Keratinocyte (primary cell): ENCODE measurements around the gene DIAPH3. TPM values are rescaled to one million over a fixed set of nuclear protein-coding genes. Genes with fewer than 3 reads are reported as not detected.

Experiments
- DNase-seq: peaks from one replicate; pipeline ENCODE4 v3.0.0-alpha.2; 2011; ENCODE audit warnings: low read depth, missing footprints, low spot score
- FAIRE-seq: peaks from 2 replicates; lab custom pipeline; 2011; peaks lifted over from hg19 to GRCh38; lab: Jason Lieb, UNC
- H2AFZ ChIP-seq: 2 replicates; pipeline ENCODE4 v1.6.0; 2012; ENCODE audit warnings: low read length, control low read depth, inconsistent platforms; ENCODE audit not compliant: control insufficient read depth
- H3K27ac ChIP-seq: 2 replicates; pipeline ENCODE4 v1.5.1; 2011; ENCODE audit warnings: low read length; ENCODE audit not compliant: control insufficient read depth, insufficient read depth
- H3K27me3 ChIP-seq: 3 replicates; pipeline ENCODE4 v1.6.0; 2011; ENCODE audit warnings: low read length; ENCODE audit not compliant: control insufficient read depth, insufficient read depth; ENCODE audit errors: extremely low read depth
- H3K36me3 ChIP-seq, 2 experiments: 2 replicates in 1 of 2; 3 replicates in 1 of 2; pipeline ENCODE4 v1.5.1; 2011; ENCODE audit warnings: low read length in 2 of 2, mild to moderate bottlenecking in 1 of 2; ENCODE audit not compliant: control insufficient read depth in 2 of 2, insufficient read depth in 2 of 2; ENCODE audit errors: extremely low read depth in 1 of 2
- H3K4me1 ChIP-seq: 3 replicates; pipeline ENCODE4 v1.5.1; 2011; ENCODE audit warnings: low read length; ENCODE audit not compliant: control insufficient read depth, insufficient read depth; ENCODE audit errors: extremely low read depth
- H3K4me2 ChIP-seq: 3 replicates; pipeline ENCODE4 v1.6.0; 2011; ENCODE audit warnings: low read depth, low read length; ENCODE audit not compliant: control insufficient read depth, insufficient read depth; ENCODE audit errors: extremely low read depth
- H3K4me3 ChIP-seq, 3 experiments: fragments of 200-600 bp in 1 of 3; sonication (generic) in 1 of 3; 2 replicates in 2 of 3; 3 replicates in 1 of 3; pipeline ENCODE4 v1.5.1; 2011 to 2016; ENCODE audit warnings: low read length in 3 of 3, mild to moderate bottlenecking in 3 of 3, control low read depth in 2 of 3, inconsistent platforms in 1 of 3, low read depth in 1 of 3, mixed read lengths in 1 of 3, mixed run types in 1 of 3, moderate library complexity in 1 of 3; ENCODE audit not compliant: control insufficient read depth in 2 of 3, insufficient read depth in 2 of 3; ENCODE audit errors: extremely low read depth in 1 of 3
- H3K79me2 ChIP-seq: 2 replicates; pipeline ENCODE4 v1.6.0; 2012; ENCODE audit warnings: low read length; ENCODE audit not compliant: control insufficient read depth, insufficient read depth
- H3K9ac ChIP-seq: 3 replicates; pipeline ENCODE4 v1.6.0; 2011; ENCODE audit warnings: low read length; ENCODE audit not compliant: control insufficient read depth, insufficient read depth; ENCODE audit errors: extremely low read depth
- H3K9me1 ChIP-seq: 3 replicates; pipeline ENCODE4 v1.6.0; 2011; ENCODE audit warnings: low read length; ENCODE audit not compliant: control insufficient read depth, insufficient read depth; ENCODE audit errors: extremely low read depth
- H3K9me3 ChIP-seq: 2 replicates; pipeline ENCODE4 v1.5.1; 2012; ENCODE audit warnings: low read depth, low read length; ENCODE audit not compliant: control insufficient read depth
- H4K20me1 ChIP-seq: 3 replicates; pipeline ENCODE4 v1.6.0; 2011; ENCODE audit warnings: low read length; ENCODE audit not compliant: control insufficient read depth, insufficient read depth; ENCODE audit errors: extremely low read depth
- EZH2 ChIP-seq: IDR thresholded peaks from one replicate; pipeline ENCODE4 v1.6.1; 2012; ENCODE audit warnings: inconsistent platforms, mild to moderate bottlenecking, low read length, moderate library complexity
- dilution Hi-C: fragments of 300-500 bp; cut with MboI; formaldehyde crosslinking; loops from one replicate; pipeline ENCODE4 v1.7.0; 2020; ENCODE audit warnings: low sequenced_read_pairs; ENCODE audit not compliant: extremely low pct_ligation_motif_present
- polyA plus RNA-seq, 5 experiments: library from polyadenylated mRNA; depleted of rRNA in 3 of 5; stranded (reverse) in 3 of 5; stranded (forward) in 1 of 5; unstranded in 1 of 5; fragments of >200 nt; gene quantifications; 1 replicate in 1 of 5; 2 replicates in 3 of 5; 3 replicates in 1 of 5; pipeline versions ENCODE4 v1.2.1 to v1.2.3, GENCODE V29; 2011 to 2012; ENCODE audit warnings: missing spikeins in 2 of 5, low read depth in 1 of 5, low replicate concordance in 1 of 5
- TF ChIP-seq, protein P1 (sequence below), 3 experiments: IDR thresholded peaks in 1 of 3; conservative IDR thresholded peaks in 1 of 3; optimal IDR thresholded peaks in 1 of 3; 2 replicates in 2 of 3; 3 replicates in 1 of 3; pipeline versions ENCODE3 to v1.5.1; 2011; ENCODE audit warnings: low read length in 3 of 3, mild to moderate bottlenecking in 3 of 3, moderate library complexity in 2 of 3, control low read depth in 1 of 3, inconsistent platforms in 1 of 3; ENCODE audit not compliant: insufficient read depth in 2 of 3; ENCODE audit errors: extremely low read depth in 1 of 3

DIAPH3 gene
- polyA plus RNA-seq, 1 donor (not counting 4 experiments of a cell fraction or from before 2014, with no cell fraction given), result 9.0 TPM

DNA sequence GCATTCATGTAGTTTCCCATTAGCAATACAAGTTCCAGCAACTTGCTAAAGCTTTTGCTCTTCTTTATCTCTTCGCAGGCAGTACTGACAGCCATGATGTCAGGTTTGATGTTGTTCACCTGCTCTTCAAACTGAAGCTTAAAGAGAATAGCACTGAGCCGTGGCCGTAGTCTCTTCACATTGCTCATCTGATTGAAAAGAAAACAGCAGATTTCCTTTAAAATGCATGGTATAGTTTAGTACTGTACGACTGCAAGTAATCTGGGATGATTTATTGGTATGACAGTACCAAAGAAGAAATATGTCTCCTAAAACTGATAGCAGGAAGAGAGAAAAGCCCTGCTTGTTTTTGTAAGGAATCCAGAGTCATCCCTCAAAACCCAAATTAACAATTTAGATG lies 284.4 kb downstream of the DIAPH3 start:
- Histone ChIP-seq H3K27ac (no peak overlapping the region), H4K20me1 (no peaks in the 10 kb centered on the region), H3K9ac (no peak overlapping the region), H3K27me3 (no peaks in the 10 kb centered on the region), H2AFZ (no peak overlapping the region), H3K79me2 (no peaks in the 10 kb centered on the region), H3K4me1 (peaks cover 2% of the 10 kb centered on the region), H3K4me3 (no peak overlapping the region), H3K4me2 (no peak overlapping the region), H3K9me3 (no peaks in the 10 kb centered on the region), H3K36me3 (no peaks in the 10 kb centered on the region), H3K9me1 (no peaks in the 10 kb centered on the region)
- dilution Hi-C loops, result no loop called here
- FAIRE-seq (no peak), DNase-seq (no peak)
- TF ChIP-seq, protein P1, sequence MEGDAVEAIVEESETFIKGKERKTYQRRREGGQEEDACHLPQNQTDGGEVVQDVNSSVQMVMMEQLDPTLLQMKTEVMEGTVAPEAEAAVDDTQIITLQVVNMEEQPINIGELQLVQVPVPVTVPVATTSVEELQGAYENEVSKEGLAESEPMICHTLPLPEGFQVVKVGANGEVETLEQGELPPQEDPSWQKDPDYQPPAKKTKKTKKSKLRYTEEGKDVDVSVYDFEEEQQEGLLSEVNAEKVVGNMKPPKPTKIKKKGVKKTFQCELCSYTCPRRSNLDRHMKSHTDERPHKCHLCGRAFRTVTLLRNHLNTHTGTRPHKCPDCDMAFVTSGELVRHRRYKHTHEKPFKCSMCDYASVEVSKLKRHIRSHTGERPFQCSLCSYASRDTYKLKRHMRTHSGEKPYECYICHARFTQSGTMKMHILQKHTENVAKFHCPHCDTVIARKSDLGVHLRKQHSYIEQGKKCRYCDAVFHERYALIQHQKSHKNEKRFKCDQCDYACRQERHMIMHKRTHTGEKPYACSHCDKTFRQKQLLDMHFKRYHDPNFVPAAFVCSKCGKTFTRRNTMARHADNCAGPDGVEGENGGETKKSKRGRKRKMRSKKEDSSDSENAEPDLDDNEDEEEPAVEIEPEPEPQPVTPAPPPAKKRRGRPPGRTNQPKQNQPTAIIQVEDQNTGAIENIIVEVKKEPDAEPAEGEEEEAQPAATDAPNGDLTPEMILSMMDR (optimal IDR thresholded peaks at IDR 0.05 in 1 of 3, IDR thresholded peaks at IDR 0.05 in 1 of 3, conservative IDR thresholded peaks at IDR 0.05 in 1 of 3; ENCODE audit: extremely low read depth in 1 of 3, insufficient read depth in 2 of 3, low read length in 3 of 3), result no peak

DNA sequence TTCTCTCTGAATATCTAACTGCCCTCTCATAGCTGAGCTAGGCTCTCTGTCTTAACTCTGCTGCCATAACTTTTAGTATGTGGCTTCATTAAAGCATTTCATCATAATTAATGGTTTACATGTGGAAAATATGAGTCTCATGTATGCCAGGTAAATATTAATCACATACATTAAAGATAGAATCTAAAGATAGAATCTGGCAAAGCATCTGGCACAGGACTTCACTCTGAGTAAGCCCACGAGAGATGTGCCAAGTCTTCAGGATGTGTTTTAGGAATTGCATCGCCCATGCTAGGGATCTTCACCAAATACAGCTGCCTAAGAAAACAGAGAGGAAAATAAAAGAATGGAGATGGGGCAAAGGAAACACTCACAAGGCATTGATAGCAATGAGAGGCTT lies 285.8 kb downstream of the DIAPH3 start:
- no peak overlapping the region for H2AFZ ChIP-seq
- H3K4me2 ChIP-seq, result no peak overlapping the region
- H3K9me3 ChIP-seq, result no peaks in the 10 kb centered on the region
- no peak overlapping the region for H3K27ac ChIP-seq
- DNase-seq (no peak), FAIRE-seq (no peak)
- H4K20me1 ChIP-seq, result no peaks in the 10 kb centered on the region
- H3K9ac ChIP-seq, result no peak overlapping the region
- no peaks in the 10 kb centered on the region for H3K9me1 ChIP-seq
- no peaks in the 10 kb centered on the region for H3K36me3 ChIP-seq
- H3K27me3 ChIP-seq, result no peaks in the 10 kb centered on the region
- H3K4me3 ChIP-seq, result no peak overlapping the region
- dilution Hi-C loops, result no loop called here
- no peak for TF ChIP-seq EZH2
- TF ChIP-seq, protein P1 (optimal IDR thresholded peaks at IDR 0.05 in 1 of 3, IDR thresholded peaks at IDR 0.05 in 1 of 3, conservative IDR thresholded peaks at IDR 0.05 in 1 of 3; ENCODE audit: extremely low read depth in 1 of 3, insufficient read depth in 2 of 3, low read length in 3 of 3), result no peak
- H3K4me1 ChIP-seq, result peaks cover 2% of the 10 kb centered on the region
- no peaks in the 10 kb centered on the region for H3K79me2 ChIP-seq
